Large intestine (tissue), 3 donors: ENCODE data around the gene CD300LF. TPM values are rescaled to one million over a fixed set of nuclear protein-coding genes. Genes with fewer than 3 reads are reported as not detected.

ENCODE experiments used
- DNase-seq, 2 donors: peaks; one replicate each; pipeline versions ENCODE4 v3.0.0 to v3.0.0-alpha.2; 2013
- H3K27ac ChIP-seq: one replicate; pipeline ENCODE4 v1.5.1; 2013; ENCODE audit warnings: low read length
- H3K27me3 ChIP-seq: 2 replicates; pipeline ENCODE4 v1.6.1; 2013; ENCODE audit warnings: low read length; ENCODE audit not compliant: control insufficient read depth, insufficient read depth
- H3K36me3 ChIP-seq: 2 replicates; pipeline ENCODE4 v1.6.1; 2013; ENCODE audit warnings: low read length; ENCODE audit not compliant: control insufficient read depth, insufficient read depth
- H3K4me1 ChIP-seq: one replicate; pipeline ENCODE4 v1.6.1; 2013; ENCODE audit warnings: low read length; ENCODE audit not compliant: control insufficient read depth, insufficient read depth
- H3K4me3 ChIP-seq: one replicate; pipeline ENCODE4 v1.5.1; 2013; ENCODE audit warnings: low read length
- H3K9me3 ChIP-seq: one replicate; pipeline ENCODE4 v1.6.1; 2013; ENCODE audit warnings: mild to moderate bottlenecking, low read depth, low read length, moderate library complexity; ENCODE audit not compliant: control insufficient read depth
- WGBS: methylation state at CpG from one replicate; pipeline ENCODE4 v1.1.5; 2013; ENCODE audit warnings: low lambda C conversion rate; ENCODE audit not compliant: insufficient coverage; 5-methylcytosine and 5-hydroxymethylcytosine counted together
- polyA plus RNA-seq: library from polyadenylated mRNA; unstranded; fragments of 120-200 nt; gene quantifications from one replicate; pipeline ENCODE4 v1.2.1, GENCODE V29; 2013

The CD300LF gene
- polyA plus RNA-seq, 1 donor = 2.2 TPM

GRCh38 chr17:74739227-74739831, 26.6 kb upstream of the CD300LF start:
- no CpG with 5 or more reads among the region's 12 CpGs for WGBS
- no peaks in the 10 kb centered on the region for H3K9me3 ChIP-seq
- no peaks in the 10 kb centered on the region for H3K36me3 ChIP-seq
- peaks cover 46% of the 10 kb centered on the region for H3K4me1 ChIP-seq
- no peak overlapping the region for H3K4me3 ChIP-seq
- DNase-seq = no peak
- H3K27me3 ChIP-seq = peaks cover 4% of the 10 kb centered on the region
- no peak overlapping the region for H3K27ac ChIP-seq

- peaks cover 4% of the 10 kb centered on the region for H3K27me3 ChIP-seq
- no peaks in the 10 kb centered on the region for H3K9me3 ChIP-seq
- H3K4me1 ChIP-seq = peaks cover 43% of the 10 kb centered on the region
- DNase-seq = peak in 1 of 2 donors; percentile 48
- peak overlapping the region; percentile 49 for H3K4me3 ChIP-seq
- no CpG with 5 or more reads among the region's 16 CpGs for WGBS
- H3K27ac ChIP-seq = no peak overlapping the region
- no peaks in the 10 kb centered on the region for H3K36me3 ChIP-seq
Measured at GRCh38 chr17:74738051-74738996, 25.6 kb upstream of the CD300LF start.

- no peaks in the 10 kb centered on the region for H3K36me3 ChIP-seq
- H3K27ac ChIP-seq = peak overlapping the region; percentile 77
- peak overlapping the region; percentile 49 for H3K4me3 ChIP-seq
- WGBS = no CpG with 5 or more reads among the region's 38 CpGs
- peak in 1 of 2 donors; percentile 53 for DNase-seq
- peaks cover 43% of the 10 kb centered on the region for H3K4me1 ChIP-seq
- H3K27me3 ChIP-seq = peaks cover 4% of the 10 kb centered on the region
- H3K9me3 ChIP-seq = peaks cover 3% of the 10 kb centered on the region
Measured at GRCh38 chr17:74737299-74738050, 24.8 kb upstream of the CD300LF start.

- WGBS = no CpG with 5 or more reads among the region's 67 CpGs
- peak within 1 kb of the TSS; percentile 49 for H3K4me3 ChIP-seq
- peaks cover 36% of the 10 kb centered on the region for H3K4me1 ChIP-seq
Measured at GRCh38 chr17:74736513-74737298, 24.0 kb upstream of the CD300LF start, which contains the start of gene RAB37. Gene RAB37, plus strand, starts transcription at chr17:74737256. Its CDS starts 17 bp downstream, at chr17:74737273.

GRCh38 chr17:74734256-74734655, 21.5 kb upstream of the CD300LF start:
- H3K27me3 ChIP-seq = peaks cover 4% of the 10 kb centered on the region

More at GRCh38 chr17:74736513-74737298, 24.0 kb upstream of the CD300LF start, which contains the start of gene RAB37:
- Histone ChIP-seq H3K27ac (peak within 1 kb of the TSS; percentile 77), H3K27me3 (peaks cover 4% of the 10 kb centered on the region), H3K9me3 (peaks cover 3% of the 10 kb centered on the region), H3K36me3 (no peaks in the 10 kb centered on the region)
- peak; percentile 90 to 96 for DNase-seq

GRCh38 chr17:74733365-74734122, 20.8 kb upstream of the CD300LF start:
- peaks cover 19% of the 10 kb centered on the region for H3K4me1 ChIP-seq
- no CpG with 5 or more reads among the region's 9 CpGs for WGBS
- H3K27ac ChIP-seq = no peak overlapping the region
- peaks cover 7% of the 10 kb centered on the region for H3K9me3 ChIP-seq
- peaks cover 4% of the 10 kb centered on the region for H3K27me3 ChIP-seq
- DNase-seq = no peak
- H3K36me3 ChIP-seq = no peaks in the 10 kb centered on the region
- H3K4me3 ChIP-seq = no peak overlapping the region

More at GRCh38 chr17:74734256-74734655, 21.5 kb upstream of the CD300LF start:
- Histone ChIP-seq H3K9me3 (peaks cover 3% of the 10 kb centered on the region), H3K27ac (no peak overlapping the region), H3K4me1 (peaks cover 24% of the 10 kb centered on the region), H3K36me3 (no peaks in the 10 kb centered on the region), H3K4me3 (no peak overlapping the region)
- no peak for DNase-seq
- WGBS = no CpG with 5 or more reads among the region's 3 CpGs

GRCh38 chr17:74732042-74732867, 19.5 kb upstream of the CD300LF start:
- no peak overlapping the region for H3K27ac ChIP-seq
- no peak for DNase-seq
- peaks cover 6% of the 10 kb centered on the region for H3K4me1 ChIP-seq
- no peak overlapping the region for H3K4me3 ChIP-seq
- 83% methylated on average over 1 of the region's 12 CpGs for WGBS
- H3K27me3 ChIP-seq = peaks cover 4% of the 10 kb centered on the region
- H3K9me3 ChIP-seq = peaks cover 10% of the 10 kb centered on the region
- no peaks in the 10 kb centered on the region for H3K36me3 ChIP-seq

- DNase-seq = no peak
- no peak overlapping the region for H3K27ac ChIP-seq
- no CpG with 5 or more reads among the region's 4 CpGs for WGBS
- H3K4me1 ChIP-seq = peaks cover 2% of the 10 kb centered on the region
- no peak overlapping the region for H3K4me3 ChIP-seq
- H3K9me3 ChIP-seq = peaks cover 10% of the 10 kb centered on the region
- H3K27me3 ChIP-seq = peaks cover 4% of the 10 kb centered on the region
- no peaks in the 10 kb centered on the region for H3K36me3 ChIP-seq
Measured at GRCh38 chr17:74731347-74731605, 18.6 kb upstream of the CD300LF start.
